ENCODE data around the gene C19orf25. TPM values are rescaled to one million over a fixed set of nuclear protein-coding genes. Genes with fewer than 3 reads are reported as not detected.

Gene C19orf25
- total RNA-seq, 1 experiment from 2014 or later: 29.3 TPM

DNA sequence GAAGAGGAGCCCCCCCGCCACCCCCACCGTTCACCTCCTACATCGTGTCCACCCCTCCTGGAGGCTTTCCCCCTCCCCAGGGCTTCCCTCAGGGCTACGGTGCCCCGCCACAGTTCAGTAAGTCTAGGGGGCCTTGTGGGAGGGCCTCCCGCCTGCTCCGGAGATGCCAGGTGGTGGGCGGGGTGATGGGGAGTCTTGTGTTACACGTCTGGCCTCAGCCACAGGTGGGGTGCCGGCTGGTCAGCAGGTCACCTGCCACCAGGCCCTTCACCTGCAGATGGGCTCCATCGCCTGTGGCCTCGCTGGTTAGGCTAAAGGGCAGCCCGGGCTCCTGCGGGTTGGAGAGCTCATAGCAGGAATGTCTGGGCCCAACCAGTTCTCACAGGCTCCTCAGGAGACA is 48.8 kb downstream of the C19orf25 start:
- H3K4me1 ChIP-seq (replicated peaks): no peaks in the 10 kb centered on the region
- no peak overlapping the region for H3K27ac ChIP-seq
- DNase-seq (ENCODE audit: low read depth in 1 of 2, low spot score in 2 of 2): no peak
- peaks cover 84% of the 10 kb centered on the region for H3K36me3 ChIP-seq
- no peaks in the 10 kb centered on the region for H3K9me3 ChIP-seq (replicated peaks)
- no peak overlapping the region for H3K4me3 ChIP-seq
- no peaks in the 10 kb centered on the region for H3K27me3 ChIP-seq (replicated peaks)

- H3K4me1 ChIP-seq (replicated peaks): no peaks in the 10 kb centered on the region
- no peak overlapping the region for H3K4me3 ChIP-seq
- H3K9me3 ChIP-seq (replicated peaks): no peaks in the 10 kb centered on the region
- no peaks in the 10 kb centered on the region for H3K27me3 ChIP-seq (replicated peaks)
- no peak for DNase-seq (ENCODE audit: low read depth in 1 of 2, low spot score in 2 of 2)
- H3K27ac ChIP-seq: no peak overlapping the region
- peaks cover 88% of the 10 kb centered on the region for H3K36me3 ChIP-seq
These were observed 49.3 kb downstream of the C19orf25 start for GRCh38 chr19:1429750-1430149.

GRCh38 chr19:1428738-1429391 is 50.1 kb downstream of the C19orf25 start:
- Histone ChIP-seq H3K27ac (no peak overlapping the region), H3K27me3 (replicated peaks) (no peaks in the 10 kb centered on the region), H3K36me3 (peaks cover 85% of the 10 kb centered on the region), H3K4me1 (replicated peaks) (no peaks in the 10 kb centered on the region), H3K4me3 (no peak overlapping the region), H3K9me3 (replicated peaks) (no peaks in the 10 kb centered on the region)
- DNase-seq (ENCODE audit: low read depth in 1 of 2, low spot score in 2 of 2): no peak

- H3K27me3 ChIP-seq (replicated peaks): no peaks in the 10 kb centered on the region
These were observed 51.6 kb downstream of the C19orf25 start for GRCh38 chr19:1427221-1427920.

GRCh38 chr19:1426736-1427135 is 52.3 kb downstream of the C19orf25 start:
- Histone ChIP-seq H3K27ac (no peak overlapping the region), H3K4me3 (no peak overlapping the region), H3K27me3 (replicated peaks) (no peaks in the 10 kb centered on the region), H3K36me3 (peaks cover 85% of the 10 kb centered on the region), H3K9me3 (replicated peaks) (no peaks in the 10 kb centered on the region; the same call in 1 of the 2 replicates), H3K4me1 (replicated peaks) (no peaks in the 10 kb centered on the region)
- no peak for DNase-seq (ENCODE audit: low read depth in 1 of 2, low spot score in 2 of 2)

More at GRCh38 chr19:1427221-1427920, 51.6 kb downstream of the C19orf25 start:
- Histone ChIP-seq H3K4me1 (replicated peaks) (no peaks in the 10 kb centered on the region), H3K36me3 (peaks cover 85% of the 10 kb centered on the region), H3K9me3 (replicated peaks) (no peaks in the 10 kb centered on the region; the same call in 1 of the 2 replicates), H3K27ac (no peak overlapping the region), H3K4me3 (no peak overlapping the region)
- no peak for DNase-seq (ENCODE audit: low read depth in 1 of 2, low spot score in 2 of 2)

DNA sequence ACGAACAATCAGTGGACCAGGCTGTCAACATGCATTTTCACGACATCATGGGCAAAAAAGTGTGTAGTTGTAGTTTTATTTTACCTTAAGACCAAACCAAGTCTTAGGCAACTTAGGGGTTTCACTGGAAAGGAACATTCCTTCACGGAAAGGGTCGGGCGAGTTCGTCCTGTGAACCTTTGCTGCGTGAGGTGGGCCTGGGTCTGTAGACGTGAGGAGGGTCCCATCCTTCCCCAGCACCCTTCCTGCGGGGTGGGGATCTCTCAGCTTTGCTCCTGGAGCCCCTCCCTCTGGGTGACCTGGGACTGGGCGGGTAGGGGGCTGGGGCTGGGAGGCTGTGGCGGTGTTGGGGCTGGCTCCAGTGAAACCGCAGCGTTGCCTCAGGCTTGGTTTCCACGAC is 53.1 kb downstream of the C19orf25 start:
- Histone ChIP-seq H3K36me3 (peaks cover 88% of the 10 kb centered on the region), H3K4me3 (no peak overlapping the region), H3K9me3 (replicated peaks) (no peaks in the 10 kb centered on the region; the same call in 1 of the 2 replicates), H3K4me1 (replicated peaks) (no peaks in the 10 kb centered on the region), H3K27ac (no peak overlapping the region), H3K27me3 (replicated peaks) (no peaks in the 10 kb centered on the region)
- no peak for DNase-seq (ENCODE audit: low read depth in 1 of 2, low spot score in 2 of 2)

DNA sequence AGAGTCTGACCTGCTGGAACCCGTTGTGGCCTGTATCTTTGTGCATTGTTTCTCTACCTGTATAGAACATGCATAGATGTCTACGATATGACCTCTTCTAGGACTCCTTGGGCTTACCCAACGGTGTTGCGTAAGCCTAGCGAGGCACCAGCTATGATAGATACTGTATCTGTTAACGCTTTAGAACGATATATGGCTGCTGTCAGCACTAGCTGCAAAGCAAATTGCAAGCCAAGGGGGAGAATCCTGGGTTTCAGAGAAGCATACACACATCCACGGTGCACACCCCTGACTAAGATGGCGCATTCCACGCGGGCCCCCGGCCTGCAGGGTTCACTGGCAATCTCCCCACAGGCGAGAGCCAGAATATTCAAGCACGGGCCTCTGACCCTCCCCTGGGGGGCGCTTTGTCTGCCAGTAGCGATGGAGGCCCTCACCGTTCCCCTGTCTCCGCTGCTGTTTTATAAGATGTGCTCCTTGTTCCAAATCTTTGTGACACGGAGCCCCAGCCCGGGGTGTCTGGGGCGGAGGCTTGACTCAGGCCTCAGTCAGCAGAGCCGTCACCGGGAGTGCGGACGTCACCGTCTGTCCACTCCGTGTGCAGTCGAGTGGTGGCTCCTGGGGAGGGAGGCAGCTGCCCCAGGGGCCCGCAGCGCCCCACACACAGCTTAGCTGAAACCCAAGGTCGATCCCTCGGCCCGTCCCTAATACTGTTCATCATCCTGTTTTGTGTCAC is 53.7 kb downstream of the C19orf25 start:
- no peak overlapping the region for H3K27ac ChIP-seq
- peaks cover 92% of the 10 kb centered on the region for H3K36me3 ChIP-seq
- no peaks in the 10 kb centered on the region for H3K4me1 ChIP-seq (replicated peaks)
- no peaks in the 10 kb centered on the region for H3K27me3 ChIP-seq (replicated peaks)
- H3K9me3 ChIP-seq (replicated peaks): no peaks in the 10 kb centered on the region; the same call in 1 of the 2 replicates
- DNase-seq (ENCODE audit: low read depth in 1 of 2, low spot score in 2 of 2): no peak
- H3K4me3 ChIP-seq: no peak overlapping the region

DNA sequence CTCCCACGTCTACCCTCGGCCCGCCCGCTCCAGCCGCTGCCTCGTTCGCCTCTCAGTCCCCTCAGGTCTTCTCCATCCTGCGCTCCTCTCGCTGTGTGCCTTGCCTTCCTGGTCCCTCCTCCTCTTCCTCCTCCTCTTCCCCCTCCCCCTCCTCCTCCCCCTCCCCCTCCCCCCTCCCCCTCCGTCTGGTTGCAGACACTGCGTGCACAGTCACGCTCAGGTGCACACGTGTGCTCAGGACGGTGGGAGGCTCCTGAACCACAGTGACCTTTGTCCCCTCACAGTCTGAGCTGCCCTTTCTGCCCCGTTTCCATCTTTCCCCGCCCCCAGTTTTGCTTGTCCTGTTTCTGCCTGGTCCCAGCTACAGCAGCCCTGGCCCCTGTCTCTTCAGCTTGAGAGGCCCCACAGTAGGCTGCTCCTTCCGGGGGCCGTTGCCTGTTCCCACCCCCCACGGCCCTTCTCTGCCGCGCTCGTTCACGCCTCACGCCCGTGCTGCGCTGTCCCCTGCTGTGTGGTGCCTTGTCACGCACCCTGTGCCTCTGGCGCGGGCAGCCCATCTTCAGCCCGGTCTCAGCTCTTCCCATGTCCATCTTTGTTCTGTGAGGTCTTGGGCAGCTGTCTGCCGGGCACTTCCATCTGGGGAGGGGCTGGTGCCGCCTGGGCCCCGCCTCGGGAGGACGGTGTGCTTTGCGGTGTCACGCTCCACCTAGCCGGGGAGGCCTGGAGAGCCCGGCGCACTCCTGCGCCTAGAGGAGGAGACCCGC is 54.6 kb downstream of the C19orf25 start:
- no peak overlapping the region for H3K27ac ChIP-seq
- H3K27me3 ChIP-seq (replicated peaks): no peaks in the 10 kb centered on the region
- no peak for DNase-seq (ENCODE audit: low read depth in 1 of 2, low spot score in 2 of 2)
- H3K4me3 ChIP-seq: no peak overlapping the region
- peaks cover 85% of the 10 kb centered on the region for H3K36me3 ChIP-seq
- no peaks in the 10 kb centered on the region; the same call in 1 of the 2 replicates for H3K9me3 ChIP-seq (replicated peaks)
- H3K4me1 ChIP-seq (replicated peaks): no peaks in the 10 kb centered on the region

- no peak for DNase-seq (ENCODE audit: low read depth in 1 of 2, low spot score in 2 of 2)
- Histone ChIP-seq H3K27me3 (replicated peaks) (no peaks in the 10 kb centered on the region), H3K4me3 (no peak overlapping the region), H3K4me1 (replicated peaks) (no peaks in the 10 kb centered on the region), H3K9me3 (replicated peaks) (no peaks in the 10 kb centered on the region; the same call in 1 of the 2 replicates), H3K36me3 (peaks cover 85% of the 10 kb centered on the region), H3K27ac (no peak overlapping the region)
These were observed 55.4 kb downstream of the C19orf25 start for GRCh38 chr19:1423436-1424191.

Other genes starting within 250 kb of the C19orf25 start
- gene CBARP, start 241.2 kb downstream of the C19orf25 start, total RNA-seq (2014; rRNA removed; shearing (Covaris generic)): 0.50 and 1.6 TPM in 2 replicates
- 42.4 and 68.8 TPM in 2 replicates for gene ATP5F1D, start 237.5 kb downstream of the C19orf25 start, total RNA-seq (2014; rRNA removed; shearing (Covaris generic))
- gene MIDN, start 230.6 kb downstream of the C19orf25 start, total RNA-seq (2014; rRNA removed; shearing (Covaris generic)): 3.7 and 7.2 TPM in 2 replicates
- 314 and 318 TPM in 2 replicates for gene CIRBP, start 209.9 kb downstream of the C19orf25 start, total RNA-seq (2014; rRNA removed; shearing (Covaris generic))
- gene FAM174C, start 203.7 kb downstream of the C19orf25 start, total RNA-seq (2014; rRNA removed; shearing (Covaris generic)): 32.2 and 40.6 TPM in 2 replicates
- gene EFNA2, start 193.3 kb downstream of the C19orf25 start, total RNA-seq (2014; rRNA removed; shearing (Covaris generic)): not detected in 2 replicates
- 83.4 and 112 TPM in 2 replicates for gene NDUFS7, start 95.3 kb downstream of the C19orf25 start, total RNA-seq (2014; rRNA removed; shearing (Covaris generic))
- 28.6 and 35.8 TPM in 2 replicates for gene GAMT, start 77.7 kb downstream of the C19orf25 start, total RNA-seq (2014; rRNA removed; shearing (Covaris generic))
- gene DAZAP1, start 71.6 kb downstream of the C19orf25 start, total RNA-seq (2014; rRNA removed; shearing (Covaris generic)): 92.9 and 131 TPM in 2 replicates
- 1,442 and 2,183 TPM in 2 replicates for gene RPS15, start 40.8 kb downstream of the C19orf25 start, total RNA-seq (2014; rRNA removed; shearing (Covaris generic))
- 0.25 TPM in 1 of 2 replicates, not detected in the other for gene APC2, start 29.1 kb downstream of the C19orf25 start, total RNA-seq (2014; rRNA removed; shearing (Covaris generic))
- gene PCSK4, start 11.1 kb upstream of the C19orf25 start, total RNA-seq (2014; rRNA removed; shearing (Covaris generic)): 0.34 TPM in 1 of 2 replicates, not detected in the other
- 0.92 TPM in 1 of 2 replicates, not detected in the other for gene REEP6, start 12.0 kb upstream of the C19orf25 start, total RNA-seq (2014; rRNA removed; shearing (Covaris generic))
- 2.6 and 4.0 TPM in 2 replicates for gene ADAMTSL5, start 33.8 kb upstream of the C19orf25 start, total RNA-seq (2014; rRNA removed; shearing (Covaris generic))
- not detected in 2 replicates for gene PLK5, start 44.9 kb upstream of the C19orf25 start, total RNA-seq (2014; rRNA removed; shearing (Covaris generic))
- gene MEX3D, start 89.1 kb upstream of the C19orf25 start, total RNA-seq (2014; rRNA removed; shearing (Covaris generic)): 109 and 116 TPM in 2 replicates
- gene MBD3, start 113.7 kb upstream of the C19orf25 start, total RNA-seq (2014; rRNA removed; shearing (Covaris generic)): 128 and 130 TPM in 2 replicates
- gene UQCR11, start 126.2 kb upstream of the C19orf25 start, total RNA-seq (2014; rRNA removed; shearing (Covaris generic)): 60.1 and 83.4 TPM in 2 replicates
- gene TCF3, start 173.4 kb upstream of the C19orf25 start, total RNA-seq (2014; rRNA removed; shearing (Covaris generic)): 128 and 245 TPM in 2 replicates